GM19468 (cell line): ENCODE data around the gene ARHGAP25.

ENCODE experiments used
- ATAC-seq: cut with Tn5 transposase; IDR thresholded peaks from one replicate; pipeline ENCODE4 v1.9.1; 2021; ENCODE audit warnings: mild to moderate bottlenecking, moderate library complexity, moderate number of reproducible peaks; ENCODE audit not compliant: unreplicated experiment; ENCODE audit errors: extremely low read depth

The ARHGAP25 gene

DNA sequence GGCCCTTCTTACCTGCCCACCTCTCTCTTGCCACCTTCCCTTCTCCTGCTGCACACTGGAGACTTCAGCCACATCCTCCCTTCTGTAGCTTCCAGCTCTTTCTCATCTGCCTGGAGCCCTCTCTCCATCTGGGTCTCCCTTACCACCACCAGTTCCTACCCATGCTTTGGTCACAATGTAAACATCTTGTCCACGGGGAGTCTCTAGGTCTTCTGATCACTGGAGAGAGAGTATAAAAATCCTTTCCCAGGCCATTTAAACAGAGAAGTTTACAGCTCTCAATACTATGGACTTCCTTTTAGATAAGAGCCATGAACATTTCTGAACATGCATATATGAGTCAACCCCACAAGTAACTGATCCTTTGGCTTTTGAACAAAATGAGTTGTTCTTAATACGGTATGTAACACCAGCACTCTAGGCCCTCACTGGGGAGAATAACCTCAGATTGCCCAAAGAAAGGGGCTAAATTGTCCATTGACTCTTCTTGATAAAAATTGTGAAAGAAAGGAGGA, 5.8 kb downstream of the ARHGAP25 start:
- no peak for ATAC-seq

DNA sequence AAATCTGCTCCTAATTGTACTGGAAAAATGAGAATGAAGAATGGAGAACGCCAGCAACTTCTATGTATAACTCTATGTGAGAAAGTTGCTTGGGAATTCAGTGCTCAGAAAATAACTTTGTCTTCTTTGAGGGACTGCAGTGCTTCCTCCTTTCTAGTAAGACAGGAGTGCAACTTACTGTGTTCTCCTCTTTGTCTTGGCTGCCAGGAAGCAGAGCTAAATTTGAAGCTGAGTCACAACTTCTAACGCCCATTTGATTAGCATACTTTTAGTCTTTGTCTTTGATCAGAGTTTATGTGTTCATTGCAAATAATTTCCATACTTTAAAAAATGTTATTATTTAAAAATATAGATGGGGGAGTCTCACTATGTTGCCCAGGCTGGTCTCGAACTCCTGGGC, 6.6 kb downstream of the ARHGAP25 start:
- no peak for ATAC-seq

GRCh38 chr2:68741805-68742306, 7.2 kb downstream of the ARHGAP25 start:
- no peak for ATAC-seq

GRCh38 chr2:68742626-68743415, 8.2 kb downstream of the ARHGAP25 start:
- no peak for ATAC-seq

GRCh38 chr2:68743531-68743930, 8.9 kb downstream of the ARHGAP25 start:
- no peak for ATAC-seq

- ATAC-seq: no peak
Measured at GRCh38 chr2:68744366-68744912, 9.8 kb downstream of the ARHGAP25 start.

DNA sequence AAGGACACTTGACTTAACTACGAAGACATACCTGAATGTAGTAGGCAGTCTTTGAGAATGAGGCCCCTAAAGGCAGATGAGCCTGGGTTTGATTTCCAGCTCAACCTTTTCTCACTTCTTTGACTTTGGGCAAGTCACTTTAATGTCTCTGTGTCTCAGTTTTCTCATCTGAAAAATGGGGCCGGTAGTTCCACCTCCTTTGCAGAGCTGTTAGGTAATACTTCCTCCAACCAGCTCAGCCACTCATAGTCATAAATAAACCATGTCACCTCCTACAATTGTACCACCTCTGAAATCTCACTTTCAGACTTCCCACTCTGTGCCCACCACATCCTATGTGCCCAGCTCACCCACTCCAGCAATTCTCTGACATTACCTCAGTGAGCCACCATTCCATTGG, 10.4 kb downstream of the ARHGAP25 start:
- no peak for ATAC-seq

DNA sequence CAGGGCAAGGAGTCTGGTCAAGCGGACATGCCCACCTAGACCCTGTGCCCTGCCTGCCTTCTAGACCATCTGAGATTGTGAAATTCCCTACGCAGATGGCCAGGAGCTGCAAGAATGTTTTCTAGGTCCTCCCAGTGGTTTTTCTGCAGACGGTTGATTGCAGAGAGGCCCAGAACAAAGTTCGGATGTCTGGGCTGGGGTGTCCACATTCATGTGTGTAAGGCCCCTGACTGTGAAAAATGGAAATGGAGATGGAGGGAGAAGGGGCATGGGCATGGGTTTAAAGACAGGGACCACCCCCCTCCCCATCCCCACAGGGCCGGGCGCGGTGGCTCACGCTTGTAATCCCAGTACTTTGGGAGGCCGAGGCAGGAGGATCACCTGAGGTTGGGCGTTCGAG, 11.8 kb downstream of the ARHGAP25 start:
- ATAC-seq: no peak

DNA sequence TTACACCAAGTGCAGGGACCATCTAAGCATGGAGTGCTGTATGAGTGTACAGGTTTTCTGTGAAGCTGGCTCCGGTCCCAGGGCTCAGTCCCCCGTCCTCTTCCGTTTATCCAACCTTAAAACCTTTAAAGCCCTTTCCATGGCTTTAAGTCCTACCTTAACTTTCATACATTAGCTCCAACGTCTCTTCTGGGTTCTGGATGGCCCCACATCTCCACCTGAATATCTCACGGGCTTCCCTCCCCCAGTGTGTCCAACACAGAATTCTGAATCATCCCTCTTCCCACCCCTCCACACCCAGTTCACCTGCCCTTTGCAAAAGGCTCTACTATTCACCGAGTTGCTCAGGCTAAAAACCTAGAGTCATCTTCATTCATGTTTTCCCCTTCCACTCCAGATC, 12.8 kb downstream of the ARHGAP25 start:
- ATAC-seq: no peak

DNA sequence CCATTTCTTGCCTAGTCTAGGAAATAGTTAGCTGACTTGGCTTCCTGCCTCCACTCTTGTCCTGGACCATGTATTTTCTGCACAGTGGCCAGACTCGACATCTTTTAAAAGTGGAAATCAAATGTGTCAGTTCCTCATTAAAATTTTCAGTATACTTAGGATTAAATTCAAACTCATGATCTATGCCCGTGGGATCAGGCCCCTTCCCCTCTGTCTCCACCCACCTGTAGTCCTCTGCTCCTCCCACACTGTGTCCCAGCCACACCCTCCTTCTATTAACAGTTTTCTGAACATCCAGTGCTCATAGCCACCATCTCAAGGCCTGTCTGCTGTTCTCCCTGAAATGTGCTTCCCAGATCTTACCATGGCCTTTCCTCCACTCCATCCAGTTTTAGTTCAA, 13.3 kb downstream of the ARHGAP25 start:
- no peak for ATAC-seq

- no peak for ATAC-seq
Measured at GRCh38 chr2:68748568-68748967, 14.0 kb downstream of the ARHGAP25 start.

DNA sequence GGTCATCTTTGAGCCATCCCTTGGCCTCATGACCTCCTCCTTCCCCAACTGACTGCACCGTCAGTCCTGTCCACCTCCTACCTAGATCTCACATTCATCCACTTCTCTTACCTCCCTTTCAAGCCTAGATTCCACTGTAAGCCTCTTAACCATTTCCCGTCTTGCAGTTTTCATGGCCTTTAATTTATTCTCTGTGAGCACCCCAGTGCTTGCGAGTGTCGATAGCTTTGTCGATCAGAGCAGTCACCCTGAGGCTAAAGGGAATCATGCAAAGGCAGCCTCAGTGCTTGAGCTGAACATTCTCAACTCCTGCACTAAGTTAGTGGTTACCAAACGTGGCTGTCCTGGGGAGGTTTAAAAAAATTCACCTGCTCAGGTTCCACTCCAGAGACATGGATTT, 14.7 kb downstream of the ARHGAP25 start:
- no peak for ATAC-seq

- ATAC-seq: no peak
Measured at GRCh38 chr2:68750592-68751396, 16.2 kb downstream of the ARHGAP25 start.

DNA sequence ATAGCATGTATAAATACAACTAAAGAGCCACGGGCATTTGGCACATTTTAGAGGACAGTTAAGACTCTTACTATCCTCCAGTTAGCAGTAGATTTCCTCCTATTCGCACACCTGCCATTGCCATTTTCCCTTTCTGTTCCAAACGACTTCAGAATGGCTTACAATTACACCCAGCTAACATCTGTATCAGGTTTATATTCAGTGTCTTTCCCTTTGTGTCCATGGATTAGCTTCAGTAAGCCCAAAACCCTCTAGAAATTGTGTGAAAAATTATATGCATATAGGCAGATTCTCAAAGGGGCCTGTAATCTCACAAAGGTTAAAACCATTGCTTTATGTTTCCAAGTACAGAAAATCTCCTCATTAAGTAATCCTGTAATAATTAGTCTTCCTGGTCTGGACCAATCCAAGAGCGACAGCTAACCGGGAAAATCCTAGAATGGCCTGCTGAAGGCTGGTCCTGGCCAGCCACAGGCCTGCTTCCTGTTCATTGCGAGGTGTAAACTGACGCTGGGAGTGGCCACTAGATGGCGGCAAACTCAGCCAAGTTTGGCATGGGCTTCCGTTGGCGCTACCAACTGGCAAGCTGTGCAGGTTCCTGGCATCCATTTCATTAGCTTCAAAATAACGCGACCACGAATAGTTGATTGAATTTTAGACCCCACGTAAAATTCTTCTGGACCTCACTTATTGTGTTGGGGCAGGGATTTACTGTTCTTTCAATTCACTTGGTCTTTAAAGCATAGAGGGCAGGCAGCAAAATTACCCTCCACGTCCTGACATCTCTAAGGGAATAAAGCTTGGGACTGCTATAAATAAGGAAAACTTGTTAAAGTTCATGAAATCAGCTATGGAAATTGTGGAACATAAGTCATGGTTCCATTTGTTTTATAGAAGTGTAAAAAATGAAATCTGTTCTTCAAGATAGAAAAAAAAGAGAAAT, 17.1 kb downstream of the ARHGAP25 start:
- peak; percentile 92 for ATAC-seq

DNA sequence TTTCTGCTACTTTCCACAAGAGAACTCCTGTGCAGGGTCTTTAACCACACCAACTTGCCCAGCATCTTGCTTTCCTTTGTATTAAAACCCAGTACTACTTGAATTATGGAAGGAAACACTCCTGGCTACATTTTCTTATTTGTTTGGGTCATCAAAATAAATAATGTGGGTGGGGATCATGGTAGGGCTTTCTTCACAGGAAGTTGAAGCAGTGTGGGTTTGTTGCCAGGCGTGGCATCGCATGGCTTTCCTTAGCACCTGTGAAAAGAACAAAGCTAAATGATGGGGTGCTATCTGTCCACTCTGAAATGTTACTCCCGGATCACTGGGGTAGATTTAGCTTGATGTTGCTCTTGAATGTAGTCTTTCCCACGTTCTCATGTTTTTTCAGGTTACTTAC, 18.7 kb downstream of the ARHGAP25 start:
- no peak for ATAC-seq

- no peak for ATAC-seq
Measured at GRCh38 chr2:68755071-68755470, 20.5 kb downstream of the ARHGAP25 start.

DNA sequence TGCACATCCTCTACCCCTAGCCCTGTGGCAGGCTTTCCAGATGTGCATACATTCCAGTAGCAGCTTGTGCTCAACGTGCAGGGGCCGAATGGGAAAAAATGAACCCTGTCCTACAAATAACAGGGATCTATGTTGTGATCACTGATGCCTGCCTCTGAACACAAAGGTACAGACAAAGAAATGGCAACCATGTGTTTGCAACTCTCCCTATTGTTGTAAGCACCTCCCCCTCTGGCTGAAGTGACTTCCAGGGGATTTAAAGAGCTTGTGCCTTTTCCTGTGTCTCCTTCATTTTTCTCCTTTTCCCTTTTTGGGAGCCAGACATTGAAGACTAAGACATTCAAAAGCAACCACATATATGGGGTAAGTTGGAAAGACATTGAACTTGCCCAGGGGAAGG, 21.6 kb downstream of the ARHGAP25 start:
- ATAC-seq: no peak

GRCh38 chr2:68757081-68757480, 22.5 kb downstream of the ARHGAP25 start:
- no peak for ATAC-seq

- no peak for ATAC-seq
Measured at GRCh38 chr2:68762100-68762499, 27.5 kb downstream of the ARHGAP25 start.

- ATAC-seq: no peak
Measured at GRCh38 chr2:68762665-68763064, 28.1 kb downstream of the ARHGAP25 start.
